ENCODE results near the gene APOBEC3A. TPM values are rescaled to one million over a fixed set of nuclear protein-coding genes. Genes with fewer than 3 reads are reported as not detected.

APOBEC3A gene
- total RNA-seq, 1 experiment from 2014 or later = not detected

DNA sequence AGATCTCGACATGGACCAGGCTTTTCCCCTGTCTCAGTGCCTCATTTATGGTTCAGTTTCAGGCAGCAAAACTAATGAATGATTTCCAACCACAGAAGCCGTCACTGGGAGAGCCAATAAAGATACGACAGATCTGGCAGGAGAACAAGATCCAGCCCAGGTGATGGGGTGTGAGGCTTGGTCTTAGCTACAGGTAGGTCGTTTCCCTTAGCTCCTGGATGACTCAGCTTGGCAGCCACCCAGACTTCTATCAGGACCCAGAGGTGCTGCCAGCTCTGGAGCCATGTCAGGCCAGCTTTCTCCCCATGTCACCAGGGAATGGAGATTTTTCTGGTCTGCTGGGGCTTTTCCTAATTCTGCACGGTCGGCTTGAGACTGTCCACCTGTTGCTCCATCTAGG lies 36.3 kb upstream of the APOBEC3A start:
- ChIA-PET CTCF (interaction anchor here (0.5 to 0.8 kb wide), 2 partner anchors 50 to 204 kb away, joined by 3 read pairs; no protein-coding TSS in a partner anchor), POLR2A (no interaction called here)
- TF ChIP-seq E2F1 (CRISPR knock-in tag; IDR thresholded peaks at IDR 0.05) (no peak), ZBTB43 (CRISPR knock-in tag; IDR thresholded peaks at IDR 0.05) (no peak), ZNF671 (CRISPR knock-in tag; IDR thresholded peaks at IDR 0.05) (no peak), FOXP4 (CRISPR knock-in tag; IDR thresholded peaks at IDR 0.05) (no peak), ELF4 (CRISPR knock-in tag; IDR thresholded peaks at IDR 0.05; ENCODE audit: low read depth) (no peak), AR (CRISPR knock-in tag; IDR thresholded peaks at IDR 0.05) (no peak), ZNF219 (CRISPR knock-in tag; IDR thresholded peaks at IDR 0.05; ENCODE audit: borderline replicate concordance) (no peak), JAZF1 (CRISPR knock-in tag; IDR thresholded peaks at IDR 0.05) (no peak), RELA (CRISPR knock-in tag; IDR thresholded peaks at IDR 0.05; ENCODE audit: borderline replicate concordance) (no peak), ZNF423 (CRISPR knock-in tag; IDR thresholded peaks at IDR 0.05) (no peak), SMAD3 (CRISPR knock-in tag; IDR thresholded peaks at IDR 0.05; ENCODE audit: borderline replicate concordance) (no peak), ZBTB21 (CRISPR knock-in tag; IDR thresholded peaks at IDR 0.05; ENCODE audit: borderline replicate concordance) (no peak), ESRRA (CRISPR knock-in tag; IDR thresholded peaks at IDR 0.05; ENCODE audit: borderline replicate concordance) (no peak), FOXJ3 (CRISPR knock-in tag; IDR thresholded peaks at IDR 0.05; ENCODE audit: borderline replicate concordance) (no peak), HMGA2 (CRISPR knock-in tag; IDR thresholded peaks at IDR 0.05) (no peak), NFE2L1 (CRISPR knock-in tag; IDR thresholded peaks at IDR 0.05) (no peak), ZSCAN18 (CRISPR knock-in tag; IDR thresholded peaks at IDR 0.05) (no peak)
- TF ChIP-seq, protein P1, sequence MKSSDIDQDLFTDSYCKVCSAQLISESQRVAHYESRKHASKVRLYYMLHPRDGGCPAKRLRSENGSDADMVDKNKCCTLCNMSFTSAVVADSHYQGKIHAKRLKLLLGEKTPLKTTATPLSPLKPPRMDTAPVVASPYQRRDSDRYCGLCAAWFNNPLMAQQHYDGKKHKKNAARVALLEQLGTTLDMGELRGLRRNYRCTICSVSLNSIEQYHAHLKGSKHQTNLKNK (CRISPR knock-in tag; IDR thresholded peaks at IDR 0.05) = no peak
- TF ChIP-seq, protein P2, sequence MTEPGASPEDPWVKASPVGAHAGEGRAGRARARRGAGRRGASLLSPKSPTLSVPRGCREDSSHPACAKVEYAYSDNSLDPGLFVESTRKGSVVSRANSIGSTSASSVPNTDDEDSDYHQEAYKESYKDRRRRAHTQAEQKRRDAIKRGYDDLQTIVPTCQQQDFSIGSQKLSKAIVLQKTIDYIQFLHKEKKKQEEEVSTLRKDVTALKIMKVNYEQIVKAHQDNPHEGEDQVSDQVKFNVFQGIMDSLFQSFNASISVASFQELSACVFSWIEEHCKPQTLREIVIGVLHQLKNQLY (CRISPR knock-in tag; IDR thresholded peaks at IDR 0.05) = no peak

More for the DNA sequence above, 36.3 kb upstream of the APOBEC3A start:
- DNase-seq (ENCODE audit: low spot score) = no peak
- H3K27me3 Mint-ChIP-seq (ENCODE audit: low read depth) = peaks cover 8% of the 10 kb centered on the region
- ATAC-seq = no peak
- H3K4me1 Mint-ChIP-seq = peaks cover 6% of the 10 kb centered on the region
- H3K36me3 Mint-ChIP-seq = no peaks in the 10 kb centered on the region
- no peak overlapping the region for H3K27ac Mint-ChIP-seq
- H3K9me3 Mint-ChIP-seq = no peaks in the 10 kb centered on the region
- no peak overlapping the region for H3K4me3 Mint-ChIP-seq
